ENCODE measurements around the gene ANKS1A. TPM values are rescaled to one million over a fixed set of nuclear protein-coding genes. Genes with fewer than 3 reads are reported as not detected.
"Not testable (repeated sequence)": the region's sequence is repeated elsewhere in the genome, so short reads cannot be mapped to it uniquely, and the experiment has no call there.

Gene ANKS1A, protein sequence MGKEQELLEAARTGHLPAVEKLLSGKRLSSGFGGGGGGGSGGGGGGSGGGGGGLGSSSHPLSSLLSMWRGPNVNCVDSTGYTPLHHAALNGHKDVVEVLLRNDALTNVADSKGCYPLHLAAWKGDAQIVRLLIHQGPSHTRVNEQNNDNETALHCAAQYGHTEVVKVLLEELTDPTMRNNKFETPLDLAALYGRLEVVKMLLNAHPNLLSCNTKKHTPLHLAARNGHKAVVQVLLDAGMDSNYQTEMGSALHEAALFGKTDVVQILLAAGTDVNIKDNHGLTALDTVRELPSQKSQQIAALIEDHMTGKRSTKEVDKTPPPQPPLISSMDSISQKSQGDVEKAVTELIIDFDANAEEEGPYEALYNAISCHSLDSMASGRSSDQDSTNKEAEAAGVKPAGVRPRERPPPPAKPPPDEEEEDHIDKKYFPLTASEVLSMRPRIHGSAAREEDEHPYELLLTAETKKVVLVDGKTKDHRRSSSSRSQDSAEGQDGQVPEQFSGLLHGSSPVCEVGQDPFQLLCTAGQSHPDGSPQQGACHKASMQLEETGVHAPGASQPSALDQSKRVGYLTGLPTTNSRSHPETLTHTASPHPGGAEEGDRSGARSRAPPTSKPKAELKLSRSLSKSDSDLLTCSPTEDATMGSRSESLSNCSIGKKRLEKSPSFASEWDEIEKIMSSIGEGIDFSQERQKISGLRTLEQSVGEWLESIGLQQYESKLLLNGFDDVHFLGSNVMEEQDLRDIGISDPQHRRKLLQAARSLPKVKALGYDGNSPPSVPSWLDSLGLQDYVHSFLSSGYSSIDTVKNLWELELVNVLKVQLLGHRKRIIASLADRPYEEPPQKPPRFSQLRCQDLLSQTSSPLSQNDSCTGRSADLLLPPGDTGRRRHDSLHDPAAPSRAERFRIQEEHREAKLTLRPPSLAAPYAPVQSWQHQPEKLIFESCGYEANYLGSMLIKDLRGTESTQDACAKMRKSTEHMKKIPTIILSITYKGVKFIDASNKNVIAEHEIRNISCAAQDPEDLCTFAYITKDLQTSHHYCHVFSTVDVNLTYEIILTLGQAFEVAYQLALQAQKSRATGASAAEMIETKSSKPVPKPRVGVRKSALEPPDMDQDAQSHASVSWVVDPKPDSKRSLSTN
- total RNA-seq: 10 to 100 TPM; 10.4 to 11.5 (median 10.9) TPM
- 8.2 TPM for total RNA-seq (2013)

DNA sequence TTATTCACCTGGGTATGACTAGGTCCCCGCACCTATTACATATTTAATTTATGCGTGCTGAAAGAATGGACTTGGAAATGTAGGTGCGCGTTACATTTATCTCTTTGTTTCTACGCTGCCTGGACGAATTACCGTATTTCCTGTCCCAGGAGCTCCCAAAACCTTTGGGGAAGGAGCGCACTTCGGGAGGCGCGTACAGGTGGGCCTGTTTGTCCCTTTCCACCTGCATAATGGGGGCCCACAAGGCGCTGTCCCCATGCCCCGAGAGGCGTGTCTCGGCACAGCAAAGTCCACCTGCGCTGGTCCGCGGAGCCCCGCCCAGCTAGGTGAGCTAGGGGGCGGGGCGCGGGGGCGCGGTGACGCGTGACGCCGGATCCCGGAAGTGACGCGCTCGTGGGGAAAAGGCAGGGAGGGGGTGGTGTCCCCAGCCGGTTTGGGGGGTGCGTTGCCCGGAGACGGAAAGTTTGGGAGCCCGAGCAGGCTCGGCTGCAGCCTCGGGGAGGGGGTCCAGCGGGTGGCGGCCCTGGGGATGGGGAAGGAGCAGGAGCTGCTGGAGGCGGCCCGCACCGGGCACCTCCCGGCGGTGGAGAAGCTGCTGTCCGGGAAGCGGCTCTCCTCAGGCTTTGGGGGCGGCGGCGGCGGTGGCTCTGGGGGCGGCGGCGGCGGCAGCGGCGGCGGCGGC lies at the start of gene ANKS1A:
ANKS1A (plus strand) TSS at position 382 of the 682 bp plus-strand sequence; CDS start at position 530, 148 bp downstream.
- Histone ChIP-seq H3K9me3 (ENCODE audit: control insufficient read depth, insufficient read depth, low read length) (no peaks in the 10 kb centered on the region), H3K4me3 (ENCODE audit: low read length) (peak within 1 kb of the TSS; percentile 63), H3K4me1 (ENCODE audit: control insufficient read depth, insufficient read depth, low read length) (peaks cover 26% of the 10 kb centered on the region), H3K27ac (ENCODE audit: low read length) (peak within 1 kb of the TSS; percentile 89), H3K27me3 (ENCODE audit: control insufficient read depth, insufficient read depth, low read length) (no peaks in the 10 kb centered on the region), H3K36me3 (ENCODE audit: control insufficient read depth, insufficient read depth, low read length) (peaks cover 2% of the 10 kb centered on the region)
- peaks cover 0 to 3% of the 10 kb centered on the region in 2 donors for H3K9me3 Mint-ChIP-seq
- peak within 1 kb of the TSS; percentile 100 for H3K27ac Mint-ChIP-seq
- H3K36me3 Mint-ChIP-seq: no peaks in the 10 kb centered on the region
- ATAC-seq (peak; percentile 74 to 85 (median 81)), DNase-seq (peak; percentile 87 to 95)
- H3K27me3 Mint-ChIP-seq (ENCODE audit: low read depth in 2 of 2): no peaks in the 10 kb centered on the region
- WGBS (ENCODE audit: insufficient coverage): under 1% methylated on average over 59 of the region's 60 CpGs
- TF ChIP-seq, protein P1, sequence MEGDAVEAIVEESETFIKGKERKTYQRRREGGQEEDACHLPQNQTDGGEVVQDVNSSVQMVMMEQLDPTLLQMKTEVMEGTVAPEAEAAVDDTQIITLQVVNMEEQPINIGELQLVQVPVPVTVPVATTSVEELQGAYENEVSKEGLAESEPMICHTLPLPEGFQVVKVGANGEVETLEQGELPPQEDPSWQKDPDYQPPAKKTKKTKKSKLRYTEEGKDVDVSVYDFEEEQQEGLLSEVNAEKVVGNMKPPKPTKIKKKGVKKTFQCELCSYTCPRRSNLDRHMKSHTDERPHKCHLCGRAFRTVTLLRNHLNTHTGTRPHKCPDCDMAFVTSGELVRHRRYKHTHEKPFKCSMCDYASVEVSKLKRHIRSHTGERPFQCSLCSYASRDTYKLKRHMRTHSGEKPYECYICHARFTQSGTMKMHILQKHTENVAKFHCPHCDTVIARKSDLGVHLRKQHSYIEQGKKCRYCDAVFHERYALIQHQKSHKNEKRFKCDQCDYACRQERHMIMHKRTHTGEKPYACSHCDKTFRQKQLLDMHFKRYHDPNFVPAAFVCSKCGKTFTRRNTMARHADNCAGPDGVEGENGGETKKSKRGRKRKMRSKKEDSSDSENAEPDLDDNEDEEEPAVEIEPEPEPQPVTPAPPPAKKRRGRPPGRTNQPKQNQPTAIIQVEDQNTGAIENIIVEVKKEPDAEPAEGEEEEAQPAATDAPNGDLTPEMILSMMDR (IDR thresholded peaks at IDR 0.05): no peak
- peak within 1 kb of the TSS; percentile 100 for H3K4me3 Mint-ChIP-seq
- intact Hi-C loops (cut with micrococcal nuclease): loop anchor here (1.0 to 2.0 kb wide), 2 partner anchors 132 to 192 kb away; partner anchors contain the start of genes ILRUN and SNRPC
- peaks cover 41 to 61% of the 10 kb centered on the region in 2 donors for H3K4me1 Mint-ChIP-seq

DNA sequence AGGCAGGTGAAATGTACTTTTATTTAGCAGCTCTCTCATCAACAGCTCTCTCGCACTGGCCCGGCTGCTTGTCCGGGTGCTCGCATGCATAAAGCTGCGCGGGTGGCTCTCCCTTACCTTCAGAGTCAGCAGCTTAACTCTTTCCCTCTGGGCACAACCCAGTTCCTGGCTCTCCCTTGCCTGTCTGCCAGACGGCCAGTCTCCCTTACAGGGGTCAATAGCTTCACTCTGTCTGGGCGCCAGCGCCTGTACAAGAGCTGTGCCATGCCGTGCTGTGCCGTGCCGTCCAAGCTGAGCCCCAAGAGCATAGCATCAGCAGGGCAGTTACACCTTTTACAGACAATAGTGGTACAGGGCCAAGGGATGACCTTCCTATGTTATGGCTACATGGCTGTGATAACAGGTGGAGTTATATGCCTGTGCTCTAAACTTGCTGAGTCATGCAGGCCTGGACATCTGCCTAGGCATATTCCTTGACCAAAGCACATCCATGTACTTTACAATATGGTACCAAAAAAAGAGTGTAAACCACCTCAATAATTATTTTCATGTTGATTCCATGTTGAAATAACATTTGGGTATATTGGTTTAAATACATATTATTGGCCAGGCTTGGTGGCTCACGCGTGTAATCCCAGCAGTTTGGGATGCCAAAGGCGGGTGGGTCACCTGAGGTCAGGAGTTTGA lies 49.2 kb upstream of the ANKS1A start:
- no peaks in the 10 kb centered on the region for H3K9me3 ChIP-seq (ENCODE audit: control insufficient read depth, insufficient read depth, low read length)
- Mint-ChIP-seq H3K9me3 (no peaks in the 10 kb centered on the region), H3K36me3 (peaks cover 16% of the 10 kb centered on the region), H3K27ac (no peak overlapping the region), H3K27me3 (ENCODE audit: low read depth in 2 of 2) (no peaks in the 10 kb centered on the region), H3K4me3 (no peak overlapping the region), H3K4me1 (no peaks in the 10 kb centered on the region)
- no peak overlapping the region for H3K27ac ChIP-seq (ENCODE audit: low read length)
- TF ChIP-seq, protein P1 (IDR thresholded peaks at IDR 0.05): no peak
- H3K4me1 ChIP-seq (ENCODE audit: control insufficient read depth, insufficient read depth, low read length): no peaks in the 10 kb centered on the region
- H3K27me3 ChIP-seq (ENCODE audit: control insufficient read depth, insufficient read depth, low read length): no peaks in the 10 kb centered on the region
- intact Hi-C loops (cut with micrococcal nuclease): no loop called here
- 93% methylated on average over 15 of the region's 15 CpGs for WGBS (ENCODE audit: insufficient coverage)
- no peak overlapping the region for H3K4me3 ChIP-seq (ENCODE audit: low read length)
- no peak for DNase-seq
- no peak for ATAC-seq
- peaks cover 19% of the 10 kb centered on the region for H3K36me3 ChIP-seq (ENCODE audit: control insufficient read depth, insufficient read depth, low read length)

DNA sequence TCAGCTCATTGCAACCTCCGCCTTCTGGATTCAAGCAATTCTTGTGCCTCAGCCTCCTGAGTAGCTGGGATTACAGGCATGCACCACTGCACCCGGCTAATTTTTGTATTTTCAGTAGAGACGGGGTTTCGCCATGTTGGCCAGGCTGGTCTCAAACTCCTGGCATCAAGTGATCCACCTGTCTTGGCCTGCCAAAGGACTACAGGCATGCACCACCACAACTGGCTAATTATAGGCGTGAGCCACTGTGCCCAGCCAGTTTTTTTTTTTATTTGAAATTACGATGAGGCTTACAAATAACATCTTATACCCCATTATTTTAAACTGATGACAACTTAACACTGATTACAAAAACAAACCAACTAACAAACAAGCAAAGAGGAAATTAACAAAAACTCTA lies 40.0 kb upstream of the ANKS1A start:
- H3K4me3 Mint-ChIP-seq; H3K4me3 ChIP-seq (ENCODE audit: low read length); H3K9me3 Mint-ChIP-seq; H3K27me3 ChIP-seq (ENCODE audit: control insufficient read depth, insufficient read depth, low read length); H3K36me3 Mint-ChIP-seq; H3K27ac Mint-ChIP-seq; H3K27ac ChIP-seq (ENCODE audit: low read length); H3K27me3 Mint-ChIP-seq (ENCODE audit: low read depth in 2 of 2); ATAC-seq; H3K4me1 Mint-ChIP-seq; DNase-seq; H3K9me3 ChIP-seq (ENCODE audit: control insufficient read depth, insufficient read depth, low read length); H3K4me1 ChIP-seq (ENCODE audit: control insufficient read depth, insufficient read depth, low read length); intact Hi-C loops (cut with micrococcal nuclease): not testable (repeated sequence)
- peaks cover 13% of the 10 kb centered on the region for H3K36me3 ChIP-seq (ENCODE audit: control insufficient read depth, insufficient read depth, low read length)
- WGBS (ENCODE audit: insufficient coverage): 96% methylated on average over 6 of the region's 6 CpGs

Measured in natural killer cell (primary cell).